Heart left ventricle (tissue), 16 donors: ENCODE measurements around the gene CREG2. TPM values are rescaled to one million over a fixed set of nuclear protein-coding genes. Genes with fewer than 3 reads are reported as not detected.

Experiments
- ATAC-seq, 4 donors: fragments of 200-7000 bp; cut with Tn5 transposase; one replicate each; pipeline ENCODE4 v1.9.1; 2020 to 2022; ENCODE audit warnings: moderate library complexity in 4 of 4, mild to moderate bottlenecking in 3 of 4, moderate number of reproducible peaks in 1 of 4
- DNase-seq, 5 donors: peaks; one replicate each; pipeline ENCODE4 v3.0.0-alpha.2; 2020
- H3K27ac ChIP-seq, 12 donors: fragments of 200-600 bp; sonication (generic) in 4 of 12; one replicate each; pipeline versions ENCODE4 v1.5.0 to v1.8.0; 2016 to 2022; ENCODE audit warnings: mild to moderate bottlenecking in 2 of 12
- H3K27me3 ChIP-seq, 9 donors: fragments of 200-600 bp; sonication (generic) in 2 of 9; one replicate each; pipeline versions ENCODE4 v1.5.1 to v1.8.0; 2016 to 2022; ENCODE audit warnings: mild to moderate bottlenecking in 3 of 9
- H3K36me3 ChIP-seq, 9 donors: fragments of 200-600 bp; sonication (generic) in 2 of 9; one replicate each; pipeline versions ENCODE4 v1.5.0 to v1.8.0; 2018 to 2022; ENCODE audit warnings: mild to moderate bottlenecking in 2 of 9
- H3K4me1 ChIP-seq, 12 donors: fragments of 200-600 bp; sonication (generic) in 4 of 12; one replicate each; pipeline versions ENCODE4 v1.5.0 to v1.8.0; 2016 to 2022; ENCODE audit warnings: mild to moderate bottlenecking in 3 of 12
- H3K4me3 ChIP-seq, 12 donors: fragments of 200-600 bp; sonication (generic) in 4 of 12; one replicate each; pipeline versions ENCODE4 v1.5.0 to v1.8.0; 2017 to 2022; ENCODE audit warnings: mild to moderate bottlenecking in 9 of 12, moderate library complexity in 4 of 12
- H3K9me3 ChIP-seq, 12 donors: fragments of 200-600 bp; sonication (generic) in 4 of 12; one replicate each; pipeline versions ENCODE4 v1.5.0 to v1.8.0; 2016 to 2022; ENCODE audit warnings: mild to moderate bottlenecking in 1 of 12
- CTCF ChIP-seq, 12 donors: fragments of 200-600 bp; sonication (generic) in 4 of 12; IDR thresholded peaks; one replicate each; pipeline versions ENCODE4 v1.5.0 to v1.8.0; 2018 to 2022; ENCODE audit warnings: antibody characterized with exemption in 12 of 12, mild to moderate bottlenecking in 5 of 12
- POLR2A ChIP-seq, 2 donors: fragments of 450-650 bp; IDR thresholded peaks; one replicate each; pipeline ENCODE4 v1.6.1; 2017; ENCODE audit warnings: antibody characterized with exemption in 2 of 2, mild to moderate bottlenecking in 2 of 2, moderate library complexity in 2 of 2
- WGBS, 4 donors: extraction: QIAGEN DNeasy Blood & Tissue Kit in 2 of 4; methylation state at CpG; one replicate each; pipeline versions ENCODE4 v1.1.5 to v1.1.7; 2013 to 2018; 5-methylcytosine and 5-hydroxymethylcytosine counted together
- intact Hi-C, 10 donors: fragments of 100-400 bp; cut with DNase I; formaldehyde crosslinking; loops; one replicate each; pipeline versions ENCODE4 v1.11.1 to v1.14.2; 2022
- polyA plus RNA-seq, 2 donors: library from polyadenylated mRNA; stranded (reverse); fragments of 200-250 nt; gene quantifications; one replicate each; pipeline ENCODE4 v1.2.3, GENCODE V29; 2013
- total RNA-seq, 9 donors: library from RNA; depleted of rRNA in 2 of 9; stranded (reverse); fragments of >200 nt in 2 of 9; fragmentation: NEBNext Ultra II Directional in 3 of 9; extraction: Animal tissue kit (Norgen Biotek cat#: 25700) in 3 of 9; gene quantifications; one replicate each; pipeline versions ENCODE4 v1.1.0 to v1.2.4, GENCODE V29; 2016 to 2023
- donor health status: ischemic (EF 13 %, LVEDD 7.1; RV severe dilation, severe dysfunction).
- donor health status: healthy with polysubstance abuse.
- donor health status: DM: no; HTN: yes; CAD: no.
- donor health status: DM: no; HTN: no; CAD: no.
- donor health status: ischemic (EF 25% LVEDD 6.9; RV normal size, moderate dysfunction).
- donor health status: ischemic (EF 25% LVEDD 5.7; RV mildly dilated, moderate dysfunction).
- donor health status: healthy.
- donor health status: DM: yes; HTN: yes; CAD: no.
- donor health status: ischemic (EF 35%, LVEDD 5.7; RV mildly dilated, moderate dysfunction).
- donor health status: nonischemic (EF 11% LVEDD 7.7; RV severe dilation, severe dysfunction).
- donor health status: DM: yes; HTN: yes; CAD: no.
- donor health status: PGD.
- donor health status: ischemic (EF 29% LVEDD 5.4; RV normal size, mild dysfunction).
- donor health status: nonischemic (EF 23%, LVEDD 6.1; RV moderate dilation, normal function).

CREG2 gene
- total and polyA plus RNA-seq, 11 donors: 0.18 to 1.1 (median 0.46) TPM; not detected in 7

DNA sequence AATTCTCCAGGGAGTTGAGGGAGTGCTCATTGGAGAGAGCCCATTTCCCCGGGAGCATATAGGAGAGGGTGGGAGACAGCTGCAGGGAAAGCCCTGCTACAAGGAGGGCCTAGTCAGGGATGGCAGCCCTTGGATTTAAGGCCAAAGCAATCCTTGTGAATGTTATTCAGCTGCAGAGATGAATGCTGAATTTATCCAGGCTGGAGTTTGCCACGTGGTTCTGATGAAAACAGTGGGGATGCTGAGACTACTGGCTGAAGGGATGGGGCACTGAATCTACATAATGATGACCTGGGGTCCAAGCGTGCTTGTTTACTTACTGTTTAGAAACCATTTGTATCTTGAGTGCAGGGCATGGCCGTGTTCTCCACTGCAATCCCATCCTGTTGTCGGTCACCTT lies 43.2 kb downstream of the CREG2 start:
- WGBS, 4 donors: 65 to 81% (median 72%) methylated on average over 5 of the region's 5 CpGs
- H3K9me3 ChIP-seq: no peaks in the 10 kb centered on the region
- peaks cover 0 to 25% (median 0%) of the 10 kb centered on the region in 12 donors for H3K4me1 ChIP-seq
- H3K27ac ChIP-seq: no peak overlapping the region
- no peak for ATAC-seq
- no peak for TF ChIP-seq POLR2A (IDR thresholded peaks at IDR 0.05)
- TF ChIP-seq CTCF (IDR thresholded peaks at IDR 0.05): no peak
- intact Hi-C loops: loop anchor here in 8 of 10 donors (5.0 to 10.0 kb wide), 4 partner anchors 43 to 1101 kb away; partner anchors contain the start of gene CREG2 (in 5 of the 8)
- no peaks in the 10 kb centered on the region for H3K27me3 ChIP-seq
- H3K36me3 ChIP-seq: no peaks in the 10 kb centered on the region
- no peak overlapping the region for H3K4me3 ChIP-seq
- DNase-seq: no peak

DNA sequence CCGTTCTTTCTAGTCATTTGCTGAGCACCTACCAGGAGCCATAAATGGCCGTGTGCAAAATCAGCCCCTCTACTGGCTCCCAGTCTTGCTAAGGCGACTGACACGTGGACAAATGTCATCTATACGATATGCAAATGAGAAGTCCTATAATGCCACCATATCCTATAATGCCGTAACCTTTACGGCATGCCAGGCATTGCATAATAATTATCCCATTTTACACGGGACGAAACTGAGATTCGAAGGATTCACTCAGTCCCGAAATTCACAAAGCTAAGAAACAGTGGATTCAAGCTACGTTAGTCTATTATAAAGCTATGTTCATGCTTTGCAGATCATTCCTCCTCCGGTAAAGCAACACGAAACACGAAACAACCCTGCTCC lies 44.7 kb downstream of the CREG2 start:
- H3K36me3 ChIP-seq: no peaks in the 10 kb centered on the region
- no peaks in the 10 kb centered on the region for H3K27me3 ChIP-seq
- no peak for DNase-seq
- no peak overlapping the region for H3K4me3 ChIP-seq
- H3K27ac ChIP-seq: no peak overlapping the region
- ATAC-seq: no peak
- no peak for TF ChIP-seq POLR2A (IDR thresholded peaks at IDR 0.05)
- no peak for TF ChIP-seq CTCF (IDR thresholded peaks at IDR 0.05)
- intact Hi-C loops: loop anchor here (2.0 to 10.0 kb wide), 7 partner anchors 44 to 1102 kb away; partner anchors contain the start of gene CREG2 (in 7 of the 10)
- H3K9me3 ChIP-seq: no peaks in the 10 kb centered on the region
- WGBS, 4 donors: 86 to 93% (median 90%) methylated on average over 15 of the region's 15 CpGs
- H3K4me1 ChIP-seq: peaks cover 0 to 25% (median 0%) of the 10 kb centered on the region in 12 donors

DNA sequence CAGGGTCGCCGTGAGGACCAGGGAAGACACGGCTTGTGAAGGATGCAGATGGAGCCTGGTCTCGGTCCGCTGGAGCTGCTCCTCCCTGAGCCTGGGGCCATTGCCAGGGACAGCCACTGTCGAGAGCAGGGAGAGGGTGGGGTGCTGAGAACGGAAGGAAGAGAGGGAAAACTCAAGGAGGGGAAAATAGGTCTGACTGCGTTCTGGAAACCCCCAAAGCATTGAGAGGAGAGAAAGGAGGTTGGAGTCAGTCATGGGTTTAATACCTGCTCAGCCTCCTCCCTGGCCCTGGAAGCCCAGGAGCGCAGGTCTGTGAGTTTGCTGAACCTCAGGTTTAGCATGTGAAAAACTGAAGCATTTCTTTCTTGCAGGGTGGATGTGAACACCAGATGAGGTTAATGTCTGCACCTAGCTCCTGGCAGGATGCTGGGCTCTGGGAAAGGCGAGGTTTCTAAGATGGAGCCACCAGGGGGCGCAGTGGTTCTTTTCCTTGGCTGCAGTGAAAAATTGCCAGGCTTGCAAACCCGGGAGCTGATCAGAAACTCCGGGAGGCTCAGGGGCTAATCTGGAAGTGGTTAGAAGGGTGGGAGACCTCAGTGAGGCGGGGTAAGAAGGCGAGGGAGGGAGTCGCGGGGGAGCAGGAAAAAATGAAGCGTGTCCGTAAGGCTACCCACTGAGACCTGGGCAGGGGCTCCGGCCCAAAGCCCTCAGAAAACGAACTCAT lies 45.2 kb downstream of the CREG2 start:
- no peaks in the 10 kb centered on the region for H3K9me3 ChIP-seq
- WGBS, 4 donors: 50 to 58% (median 53%) methylated on average over 21 of the region's 21 CpGs
- H3K4me1 ChIP-seq: peaks cover 0 to 25% (median 0%) of the 10 kb centered on the region in 12 donors
- no peak overlapping the region for H3K4me3 ChIP-seq
- TF ChIP-seq CTCF (IDR thresholded peaks at IDR 0.05) (peak; percentile 74 to 88 (median 82)), POLR2A (IDR thresholded peaks at IDR 0.05) (no peak)
- intact Hi-C loops: loop anchor here (2.0 to 10.0 kb wide), 7 partner anchors 45 to 1103 kb away; partner anchors contain the start of gene CREG2 (in 7 of the 10)
- H3K27ac ChIP-seq: no peak overlapping the region
- DNase-seq: peak; percentile 68 to 84 (median 79)
- H3K36me3 ChIP-seq: no peaks in the 10 kb centered on the region
- no peaks in the 10 kb centered on the region for H3K27me3 ChIP-seq
- ATAC-seq: peak; percentile 66 to 79 (median 72)

DNA sequence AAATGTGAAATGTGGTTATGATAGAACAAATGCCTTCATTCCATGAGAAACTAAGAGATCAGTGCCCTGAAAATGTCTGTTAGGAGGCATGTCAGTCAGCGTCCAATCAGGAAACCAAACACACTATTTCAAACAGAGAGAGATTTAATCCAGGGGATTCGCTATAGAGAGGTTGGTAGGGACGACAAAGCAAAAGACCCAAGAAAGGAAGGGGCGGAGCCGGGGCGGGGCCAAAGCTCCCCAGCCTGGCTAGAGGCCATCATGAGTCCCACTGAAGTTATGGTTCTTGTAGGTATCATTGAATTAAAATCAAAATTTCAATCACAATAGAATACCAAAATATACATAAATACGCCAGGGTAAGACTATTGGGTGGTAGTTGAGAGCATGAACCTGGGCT lies 45.9 kb downstream of the CREG2 start:
- H3K9me3 ChIP-seq: no peaks in the 10 kb centered on the region
- peaks cover 0 to 25% (median 0%) of the 10 kb centered on the region in 12 donors for H3K4me1 ChIP-seq
- ATAC-seq (peak in 1 of 4 donors; percentile 44), DNase-seq (no peak)
- no peaks in the 10 kb centered on the region for H3K36me3 ChIP-seq
- H3K4me3 ChIP-seq: no peak overlapping the region
- TF ChIP-seq CTCF (IDR thresholded peaks at IDR 0.05): no peak
- TF ChIP-seq POLR2A (IDR thresholded peaks at IDR 0.05): no peak
- intact Hi-C loops: loop anchor here in 8 of 10 donors (5.0 to 10.0 kb wide), 4 partner anchors 46 to 1103 kb away; partner anchors contain the start of gene CREG2 (in 5 of the 8)
- WGBS, 4 donors: 81 to 86% (median 84%) methylated on average over 7 of the region's 7 CpGs
- H3K27ac ChIP-seq: no peak overlapping the region
- no peaks in the 10 kb centered on the region for H3K27me3 ChIP-seq
